ENCODE data around the gene SDK1. TPM values are rescaled to one million over a fixed set of nuclear protein-coding genes. Genes with fewer than 3 reads are reported as not detected.

The SDK1 gene
- total and polyA plus RNA-seq, 2 experiments from 2014 or later: 2.1 to 10.0 TPM

GRCh38 chr7:4248295-4248694, 947.2 kb downstream of the SDK1 start (continued):
- TF ChIP-seq, protein P1, sequence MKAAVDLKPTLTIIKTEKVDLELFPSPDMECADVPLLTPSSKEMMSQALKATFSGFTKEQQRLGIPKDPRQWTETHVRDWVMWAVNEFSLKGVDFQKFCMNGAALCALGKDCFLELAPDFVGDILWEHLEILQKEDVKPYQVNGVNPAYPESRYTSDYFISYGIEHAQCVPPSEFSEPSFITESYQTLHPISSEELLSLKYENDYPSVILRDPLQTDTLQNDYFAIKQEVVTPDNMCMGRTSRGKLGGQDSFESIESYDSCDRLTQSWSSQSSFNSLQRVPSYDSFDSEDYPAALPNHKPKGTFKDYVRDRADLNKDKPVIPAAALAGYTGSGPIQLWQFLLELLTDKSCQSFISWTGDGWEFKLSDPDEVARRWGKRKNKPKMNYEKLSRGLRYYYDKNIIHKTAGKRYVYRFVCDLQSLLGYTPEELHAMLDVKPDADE (IDR thresholded peaks at IDR 0.05): no peak
- TF ChIP-seq REST (IDR thresholded peaks at IDR 0.05; ENCODE audit: unreplicated experiment) (no peak), STAT1 (IDR thresholded peaks at IDR 0.05; ENCODE audit: unreplicated experiment) (no peak), POLR2AphosphoS5 (IDR thresholded peaks at IDR 0.05; ENCODE audit: low read depth) (no peak), ZNF114 (CRISPR knock-in tag; IDR thresholded peaks at IDR 0.05) (no peak), ZNF331 (CRISPR knock-in tag; IDR thresholded peaks at IDR 0.05; ENCODE audit: low read depth) (no peak)

GRCh38 chr7:4249241-4249640, 948.2 kb downstream of the SDK1 start:
- no peak for DNase-seq (ENCODE audit: low spot score)
- TF ChIP-seq ZNF331 (CRISPR knock-in tag; IDR thresholded peaks at IDR 0.05; ENCODE audit: low read depth) (no peak), EZH2 (IDR thresholded peaks at IDR 0.05; ENCODE audit: low read depth, unreplicated experiment) (no peak), NANOG (IDR thresholded peaks at IDR 0.05; ENCODE audit: borderline replicate concordance) (no peak), POLR2AphosphoS5 (IDR thresholded peaks at IDR 0.05; ENCODE audit: low read depth) (no peak), JUNB (IDR thresholded peaks at IDR 0.05; ENCODE audit: unreplicated experiment) (no peak), STAT1 (IDR thresholded peaks at IDR 0.05; ENCODE audit: unreplicated experiment) (no peak), ZNF114 (CRISPR knock-in tag; IDR thresholded peaks at IDR 0.05) (no peak), REST (IDR thresholded peaks at IDR 0.05; ENCODE audit: unreplicated experiment) (no peak), CREB1 (CRISPR knock-in tag; IDR thresholded peaks at IDR 0.05; ENCODE audit: low read depth) (no peak)

More at GRCh38 chr7:4249241-4249640, 948.2 kb downstream of the SDK1 start:
- Mint-ChIP-seq H3K4me1 (peaks cover 8% of the 10 kb centered on the region; the same call in 1 of the 3 replicates), H3K27ac (no peak overlapping the region), H3K27me3 (ENCODE audit: insufficient read depth, low read depth, poor library complexity) (peaks cover 6% of the 10 kb centered on the region), H3K36me3 (ENCODE audit: low read depth) (peaks cover 17% of the 10 kb centered on the region), H3K4me3 (no peak overlapping the region), H3K9me3 (peaks cover 14% of the 10 kb centered on the region)
- Histone ChIP-seq H3K9me2 (ENCODE audit: insufficient read depth) (peaks cover 5% of the 10 kb centered on the region; the same call in 1 of the 2 replicates), H3K4me1 (ENCODE audit: insufficient read depth) (no peaks in the 10 kb centered on the region), H3K4me2 (no peak overlapping the region), H3K36me3 (ENCODE audit: insufficient read depth) (no peaks in the 10 kb centered on the region), H3K4me3 (no peak overlapping the region), H3K79me2 (replicated peaks; ENCODE audit: insufficient read depth) (no peaks in the 10 kb centered on the region), H4K20me1 (replicated peaks; ENCODE audit: insufficient read depth) (no peaks in the 10 kb centered on the region), H2AFZ (no peak overlapping the region), H3F3A (replicated peaks; ENCODE audit: low read depth) (peaks cover 8% of the 10 kb centered on the region; the same call in 1 of the 2 replicates), H3K27ac (ENCODE audit: low read depth) (no peak overlapping the region), H3K27me3 (ENCODE audit: insufficient read depth) (no peaks in the 10 kb centered on the region)
- no peak for ATAC-seq

Data from GM23338 (cell line).